DOHH2 (cell line): Measurements from ENCODE around the gene ZBTB22.

Experiments used
- CTCF ChIP-seq: fragments of 200-600 bp; sonication (generic); IDR thresholded peaks from one replicate; pipeline ENCODE4 v1.5.1; 2014; ENCODE audit warnings: antibody characterized with exemption, mild to moderate bottlenecking, low read depth, low read length; ENCODE audit not compliant: poor library complexity, severe bottlenecking
- EZH2phosphoT487 ChIP-seq: fragments of 200-600 bp; sonication (generic); IDR thresholded peaks from 2 replicates; pipeline ENCODE4 v1.6.1; 2017; ENCODE audit warnings: borderline replicate concordance, mild to moderate bottlenecking, antibody characterized with exemption, low read length, moderate library complexity, mixed read lengths

DNA sequence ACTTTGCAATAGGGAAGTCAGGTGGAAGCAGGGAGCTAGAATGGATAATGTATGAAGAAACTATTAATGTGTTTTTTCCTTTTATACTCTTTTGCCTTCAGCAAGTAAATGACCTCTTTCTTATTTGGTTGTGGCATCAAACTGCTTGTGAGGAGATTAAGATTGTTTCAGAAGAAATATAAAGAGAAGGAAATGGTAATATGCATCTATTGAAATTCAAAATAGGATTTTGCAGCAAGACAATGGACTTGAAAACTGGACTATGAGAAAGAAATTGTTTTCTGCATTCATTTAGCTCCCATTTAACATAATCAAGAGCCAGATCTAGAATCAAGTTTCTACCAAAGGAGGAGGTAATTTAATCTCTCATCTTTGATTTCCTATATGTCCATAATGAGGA, 41.8 kb upstream of the ZBTB22 start:
- TF ChIP-seq CTCF, result no peak
- TF ChIP-seq EZH2phosphoT487, result no peak
